Thyroid gland (tissue), 4 donors: ENCODE data around the gene PHF21A. TPM values are rescaled to one million over a fixed set of nuclear protein-coding genes. Genes with fewer than 3 reads are reported as not detected.

ENCODE experiments used
- DNase-seq, 2 donors: peaks; one replicate each; pipeline ENCODE4 v3.0.0-alpha.2; 2019
- H3K27ac ChIP-seq, 3 donors: fragments of 200-600 bp; sonication (generic); 1 replicate in 2 of 3; 2 replicates in 1 of 3; pipeline ENCODE4 v1.5.1; 2016 to 2019; ENCODE audit warnings: mild to moderate bottlenecking in 1 of 3, moderate library complexity in 1 of 3
- H3K27me3 ChIP-seq: fragments of 200-600 bp; sonication (generic); one replicate; pipeline ENCODE4 v1.5.1; 2019
- H3K36me3 ChIP-seq, 2 donors: fragments of 200-600 bp; sonication (generic); one replicate each; pipeline ENCODE4 v1.5.1; 2016 to 2019
- H3K4me1 ChIP-seq, 2 donors: fragments of 200-600 bp; sonication (generic); one replicate each; pipeline ENCODE4 v1.5.1; 2017 to 2019
- H3K4me3 ChIP-seq, 3 donors: fragments of 200-600 bp; sonication (generic); replicated peaks in 1 of 3; 1 replicate in 2 of 3; 2 replicates in 1 of 3; pipeline ENCODE4 v1.5.1; 2016; ENCODE audit warnings: mild to moderate bottlenecking in 1 of 3
- H3K9me3 ChIP-seq: fragments of 200-600 bp; sonication (generic); one replicate; pipeline ENCODE4 v1.5.1; 2017
- POLR2A ChIP-seq, 2 donors: fragments of 450-650 bp; IDR thresholded peaks; one replicate each; pipeline ENCODE4 v1.6.1; 2017; ENCODE audit warnings: antibody characterized with exemption in 2 of 2, mild to moderate bottlenecking in 2 of 2, moderate library complexity in 1 of 2
- WGBS, 2 donors: methylation state at CpG; one replicate each; pipeline ENCODE4 v1.1.5; 2017; 5-methylcytosine and 5-hydroxymethylcytosine counted together
- intact Hi-C: fragments of 100-400 bp; cut with DNase I; formaldehyde crosslinking; loops from one replicate; pipeline ENCODE4 v1.15.1; 2023
- total RNA-seq, 4 donors: library from RNA; depleted of rRNA; stranded (reverse); fragments of >200 nt; gene quantifications; one replicate each; pipeline ENCODE4 v1.2.3, GENCODE V29; 2016
- TF ChIP-seq, protein P1 (sequence below), 6 experiments: fragments of 200-600 bp in 3 of 6; fragments of 450-650 bp in 3 of 6; sonication (generic) in 3 of 6; IDR thresholded peaks; one replicate each; pipeline ENCODE4 v1.5.1; 2016 to 2019; ENCODE audit warnings: antibody characterized with exemption in 6 of 6, mild to moderate bottlenecking in 2 of 6, inconsistent platforms in 1 of 6, moderate library complexity in 1 of 6

Gene PHF21A
- total RNA-seq, 4 donors from 2014 or later: 26.2 to 95.7 (median 64.0) TPM

DNA sequence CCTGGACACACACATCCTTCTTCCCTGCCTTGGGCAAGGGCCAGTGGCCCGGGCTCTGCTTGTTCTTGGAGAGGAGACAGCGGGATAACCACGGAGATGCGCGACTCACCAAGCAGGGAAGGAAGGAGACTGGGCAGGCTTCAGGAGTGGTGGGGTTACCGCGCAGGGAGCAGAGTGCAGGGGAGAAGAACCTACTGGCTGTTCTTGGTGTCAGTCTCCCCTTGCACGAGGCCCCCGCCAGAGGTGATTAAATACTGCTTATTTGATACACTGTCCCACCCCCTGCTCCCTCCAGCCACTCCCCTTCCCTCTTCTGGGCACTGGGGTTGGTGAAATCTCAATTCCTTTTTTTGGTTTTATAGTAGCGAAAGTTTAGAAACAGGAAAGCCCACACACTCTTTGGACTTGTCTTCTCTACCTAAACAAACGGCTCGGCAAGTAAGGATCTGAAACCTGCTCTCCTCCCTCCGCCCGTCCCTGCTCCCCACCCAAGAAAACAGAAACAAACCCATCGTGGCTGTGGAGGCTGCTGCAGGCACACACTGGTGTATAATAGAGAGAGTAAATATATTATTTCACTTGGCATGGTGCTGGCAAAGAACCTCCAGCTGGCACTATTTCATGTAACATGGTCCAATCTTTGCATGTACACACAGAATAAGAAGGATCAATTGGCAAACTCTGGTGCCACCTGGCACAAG lies 188.0 kb downstream of the PHF21A start:
- whole genome bisulfite sequencing, 2 donors: 78 to 89% methylated on average over 15 of the region's 15 CpGs
- Histone ChIP-seq H3K36me3 (peaks cover 33 to 36% of the 10 kb centered on the region in 2 donors), H3K4me3 (no peak overlapping the region), H3K9me3 (no peaks in the 10 kb centered on the region), H3K27me3 (no peaks in the 10 kb centered on the region), H3K4me1 (peaks cover 6 to 15% of the 10 kb centered on the region in 2 donors), H3K27ac (no peak overlapping the region)
- TF ChIP-seq, protein P1, sequence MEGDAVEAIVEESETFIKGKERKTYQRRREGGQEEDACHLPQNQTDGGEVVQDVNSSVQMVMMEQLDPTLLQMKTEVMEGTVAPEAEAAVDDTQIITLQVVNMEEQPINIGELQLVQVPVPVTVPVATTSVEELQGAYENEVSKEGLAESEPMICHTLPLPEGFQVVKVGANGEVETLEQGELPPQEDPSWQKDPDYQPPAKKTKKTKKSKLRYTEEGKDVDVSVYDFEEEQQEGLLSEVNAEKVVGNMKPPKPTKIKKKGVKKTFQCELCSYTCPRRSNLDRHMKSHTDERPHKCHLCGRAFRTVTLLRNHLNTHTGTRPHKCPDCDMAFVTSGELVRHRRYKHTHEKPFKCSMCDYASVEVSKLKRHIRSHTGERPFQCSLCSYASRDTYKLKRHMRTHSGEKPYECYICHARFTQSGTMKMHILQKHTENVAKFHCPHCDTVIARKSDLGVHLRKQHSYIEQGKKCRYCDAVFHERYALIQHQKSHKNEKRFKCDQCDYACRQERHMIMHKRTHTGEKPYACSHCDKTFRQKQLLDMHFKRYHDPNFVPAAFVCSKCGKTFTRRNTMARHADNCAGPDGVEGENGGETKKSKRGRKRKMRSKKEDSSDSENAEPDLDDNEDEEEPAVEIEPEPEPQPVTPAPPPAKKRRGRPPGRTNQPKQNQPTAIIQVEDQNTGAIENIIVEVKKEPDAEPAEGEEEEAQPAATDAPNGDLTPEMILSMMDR (IDR thresholded peaks at IDR 0.05): no peak
- no peak for TF ChIP-seq POLR2A (IDR thresholded peaks at IDR 0.05)
- intact Hi-C loops: no loop called here
- DNase-seq: no peak

DNA sequence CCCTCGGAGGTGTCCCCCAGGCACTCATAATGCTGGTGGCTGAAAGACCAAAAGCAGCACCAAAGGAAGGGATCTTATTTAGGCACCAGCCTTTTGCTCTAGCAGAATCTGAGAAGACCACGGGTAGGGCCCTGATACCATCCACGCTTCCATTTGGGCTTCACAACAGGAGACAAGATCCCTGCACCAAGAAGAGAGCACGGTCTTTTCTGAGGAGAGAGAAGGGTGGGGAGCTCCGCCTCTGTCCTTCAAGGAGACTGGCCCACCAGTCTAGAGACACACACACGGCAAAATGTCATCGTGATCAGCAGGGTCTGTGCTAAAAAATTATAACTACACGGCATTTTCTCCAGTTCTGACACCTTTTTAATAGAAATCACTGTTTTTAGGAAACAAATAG lies 189.0 kb downstream of the PHF21A start:
- no peak for DNase-seq
- H3K4me3 ChIP-seq: no peak overlapping the region
- 94 to 95% methylated on average over 8 of the region's 8 CpGs for WGBS, 2 donors
- H3K36me3 ChIP-seq: peaks cover 25 to 28% of the 10 kb centered on the region in 2 donors
- no peak overlapping the region for H3K27ac ChIP-seq
- intact Hi-C loops: no loop called here
- no peaks in the 10 kb centered on the region for H3K27me3 ChIP-seq
- TF ChIP-seq, protein P1 (IDR thresholded peaks at IDR 0.05): no peak
- TF ChIP-seq POLR2A (IDR thresholded peaks at IDR 0.05): no peak
- H3K9me3 ChIP-seq: no peaks in the 10 kb centered on the region
- H3K4me1 ChIP-seq: peaks cover 6 to 15% of the 10 kb centered on the region in 2 donors

DNA sequence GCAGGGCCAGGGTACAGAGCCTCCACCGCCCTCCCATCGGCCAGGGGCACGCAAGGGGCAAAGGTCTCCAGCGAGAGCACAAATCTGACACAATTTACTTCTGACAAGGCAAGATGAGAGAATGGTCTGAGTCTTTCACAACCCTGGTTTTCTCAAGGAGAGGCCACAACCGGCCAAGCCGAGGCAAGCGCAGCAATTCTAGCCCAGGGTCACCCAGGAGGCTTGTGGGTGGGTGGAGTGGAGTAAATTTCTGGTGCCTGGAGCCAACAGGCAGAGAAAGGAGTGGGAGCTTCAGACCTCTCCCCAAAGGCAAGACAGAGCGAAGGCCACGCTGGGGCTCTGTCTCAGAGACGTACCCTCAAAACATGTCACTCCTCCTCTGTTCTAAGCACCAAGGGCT lies 189.5 kb downstream of the PHF21A start:
- Histone ChIP-seq H3K27ac (no peak overlapping the region), H3K36me3 (peaks cover 25 to 28% of the 10 kb centered on the region in 2 donors), H3K27me3 (no peaks in the 10 kb centered on the region), H3K4me1 (peaks cover 6 to 15% of the 10 kb centered on the region in 2 donors), H3K4me3 (no peak overlapping the region), H3K9me3 (no peaks in the 10 kb centered on the region)
- no peak for DNase-seq
- TF ChIP-seq POLR2A (IDR thresholded peaks at IDR 0.05): no peak
- TF ChIP-seq, protein P1 (IDR thresholded peaks at IDR 0.05): no peak
- intact Hi-C loops: no loop called here
- 94 to 96% methylated on average over 10 of the region's 10 CpGs for WGBS, 2 donors

DNA sequence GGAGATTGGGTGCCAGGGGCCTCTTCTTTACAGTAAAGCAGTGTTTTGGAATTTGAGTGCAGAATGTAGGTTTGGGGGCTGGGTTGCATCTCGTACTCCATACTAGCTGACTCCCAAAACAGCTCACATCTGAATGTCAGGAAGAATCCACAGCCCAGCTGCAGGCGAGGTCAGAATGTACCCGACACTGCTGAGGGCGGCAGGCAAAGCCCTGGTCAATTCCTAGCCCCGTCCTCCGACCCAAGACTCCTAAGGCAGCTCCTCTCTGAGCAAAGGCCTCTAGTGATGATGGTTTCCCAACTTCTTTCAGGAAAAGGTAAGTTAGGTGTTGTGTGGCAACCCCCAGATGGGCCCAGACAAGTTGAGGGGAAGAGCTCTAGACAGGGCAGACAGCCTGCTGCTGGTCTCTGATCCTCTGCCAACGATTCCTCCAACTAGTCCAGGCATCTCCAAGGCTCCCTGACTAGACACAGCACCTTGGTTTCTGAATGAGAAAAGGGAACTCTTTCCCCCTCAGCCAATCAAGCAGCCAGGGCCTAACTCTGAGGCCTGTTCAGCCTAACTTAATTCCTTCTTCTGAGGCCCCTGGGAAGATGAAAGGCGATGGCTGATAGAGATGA lies 190.2 kb downstream of the PHF21A start:
- Histone ChIP-seq H3K27ac (peak overlapping the region in 2 of 3 donors; percentile 9 to 41), H3K9me3 (no peaks in the 10 kb centered on the region), H3K36me3 (peaks cover 25 to 28% of the 10 kb centered on the region in 2 donors), H3K4me1 (peaks cover 6 to 15% of the 10 kb centered on the region in 2 donors), H3K4me3 (no peak overlapping the region), H3K27me3 (no peaks in the 10 kb centered on the region)
- WGBS, 2 donors: 84 to 85% methylated on average over 6 to 8 of the region's 8 CpGs
- DNase-seq: no peak
- intact Hi-C loops: no loop called here
- no peak for TF ChIP-seq POLR2A (IDR thresholded peaks at IDR 0.05)
- TF ChIP-seq, protein P1 (IDR thresholded peaks at IDR 0.05): no peak
